ENCODE data around the gene FAM131C. TPM values are rescaled to one million over a fixed set of nuclear protein-coding genes. Genes with fewer than 3 reads are reported as not detected.

FAM131C gene
- total RNA-seq, 1 donor = not detected

- no peak for DNase-seq (ENCODE audit: low read depth in 2 of 3, low spot score in 2 of 3)
These were observed 55.1 kb downstream of the FAM131C start for GRCh38 chr1:16018308-16018707.

DNA sequence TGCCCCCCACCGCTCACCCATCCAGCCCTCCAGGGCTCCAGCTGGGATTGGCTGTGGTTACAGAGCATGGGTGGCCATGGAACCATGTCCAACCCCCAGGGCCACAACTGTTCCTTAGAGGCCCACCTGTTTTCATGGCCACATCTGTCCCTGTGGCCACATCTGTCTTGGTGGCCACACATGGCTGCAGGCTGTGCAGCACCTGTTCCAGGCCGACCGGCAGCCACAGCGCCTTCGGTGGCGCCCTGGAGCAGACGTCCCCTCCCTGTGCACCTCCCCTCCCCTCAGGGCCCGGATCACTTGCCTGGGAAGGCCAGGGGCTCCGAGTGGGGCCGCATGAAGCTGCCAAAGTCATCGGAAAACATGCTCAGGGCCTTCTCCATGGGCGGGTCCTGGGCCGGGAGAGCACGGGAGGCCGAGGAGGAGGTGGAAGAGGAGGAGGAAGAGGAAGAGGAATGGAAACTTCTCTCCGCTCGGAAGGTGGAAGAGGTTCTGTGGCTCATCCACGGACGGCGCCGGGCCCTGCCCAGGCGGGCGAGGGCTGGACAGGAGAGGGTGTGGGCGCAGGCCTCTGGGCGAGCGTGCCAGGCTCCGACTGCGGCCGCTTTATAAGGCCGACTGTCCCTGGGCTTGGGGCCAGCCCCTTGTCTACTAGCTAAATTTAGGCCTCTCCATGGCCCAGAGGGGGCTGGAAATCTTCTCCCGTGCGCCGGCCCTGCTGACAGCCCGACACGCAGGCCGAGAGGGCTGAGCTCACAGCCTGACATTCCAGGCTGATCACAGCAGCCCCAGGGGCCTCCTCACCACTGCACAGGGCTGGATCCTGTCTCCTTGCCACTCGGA is 55.8 kb downstream of the FAM131C start, which contains the start of gene HSPB7:
TSS of gene HSPB7 (minus strand) at position 583 of the 843 bp plus-strand sequence. CDS start at position 503, 80 bp downstream.
- no peak for DNase-seq (ENCODE audit: low read depth in 2 of 3, low spot score in 2 of 3)

- no peak for DNase-seq (ENCODE audit: low read depth in 2 of 3, low spot score in 2 of 3)
These were observed 56.4 kb downstream of the FAM131C start for GRCh38 chr1:16017076-16017460.

DNA sequence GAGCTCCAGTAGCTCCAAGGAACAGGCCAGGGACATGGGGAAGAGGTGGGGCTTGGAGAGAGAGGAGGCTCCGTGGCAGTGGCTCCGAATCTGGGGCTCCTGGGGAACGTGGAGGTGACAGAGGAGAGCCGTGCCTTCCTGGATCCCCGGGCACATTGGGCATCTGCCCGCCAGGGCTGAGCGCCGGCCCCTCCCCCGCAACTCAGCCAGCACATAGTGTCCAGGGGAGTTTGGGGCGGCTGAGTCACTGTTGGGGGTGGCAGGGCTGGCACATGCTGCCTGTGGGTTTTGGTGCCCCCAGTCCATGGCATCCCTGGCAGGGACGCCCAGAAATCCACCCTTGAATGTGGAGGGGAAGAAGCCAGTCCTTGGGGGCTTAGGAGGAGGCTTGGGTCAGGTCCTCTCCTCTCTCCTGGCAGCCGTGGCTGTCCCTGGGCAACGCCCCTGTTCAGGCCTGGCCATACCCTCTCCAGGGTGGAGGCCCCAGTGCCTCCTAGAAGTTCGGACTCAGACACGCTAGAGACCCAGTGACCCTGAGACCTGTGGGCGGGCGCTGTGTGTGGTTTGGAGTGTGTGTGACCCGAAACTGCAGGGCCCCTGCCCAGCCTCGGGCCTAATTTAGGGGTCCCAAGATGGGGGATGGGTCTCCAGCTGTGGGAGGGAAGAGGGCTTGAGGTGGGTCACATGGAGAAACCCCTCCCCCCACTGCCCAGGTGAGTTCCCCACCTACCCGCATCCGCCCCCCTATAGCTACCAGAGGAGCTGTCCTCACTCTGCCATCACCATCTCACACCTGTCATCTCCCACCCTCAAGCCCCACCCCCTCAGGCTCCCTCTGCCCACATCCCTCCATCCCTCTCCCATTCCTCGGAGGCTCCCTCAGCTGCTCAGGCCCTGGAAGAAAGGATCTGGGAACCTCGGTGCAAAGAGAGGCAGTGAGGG is 57.2 kb downstream of the FAM131C start:
- no peak for DNase-seq (ENCODE audit: low read depth in 2 of 3, low spot score in 2 of 3)

DNA sequence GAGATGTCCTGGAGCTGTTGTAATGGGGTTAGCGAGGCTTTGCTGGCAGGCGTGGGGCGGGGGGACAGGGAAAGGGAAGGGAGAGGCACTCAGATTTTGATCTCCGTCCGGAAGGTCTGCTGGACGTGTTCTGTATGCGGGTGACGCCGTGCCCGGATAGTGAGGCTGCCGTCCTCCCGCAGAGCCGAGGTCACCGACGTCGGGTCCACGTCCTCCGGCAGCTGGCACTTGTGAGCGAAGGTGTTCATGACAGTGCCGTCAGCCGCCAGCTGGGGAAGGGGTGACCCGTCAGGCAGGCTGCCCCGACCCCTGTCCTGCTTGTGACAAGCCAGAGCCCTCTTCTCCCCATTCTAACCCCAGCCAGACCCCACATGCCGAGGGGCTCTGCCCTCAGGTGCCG is 58.0 kb downstream of the FAM131C start:
- DNase-seq (ENCODE audit: low read depth in 2 of 3, low spot score in 2 of 3) = no peak

- peak in 1 of 3 donors; percentile 43 for DNase-seq (ENCODE audit: low read depth in 2 of 3, low spot score in 2 of 3)
These were observed 58.7 kb downstream of the FAM131C start for GRCh38 chr1:16014509-16015482.

GRCh38 chr1:16013908-16014258 is 59.6 kb downstream of the FAM131C start:
- DNase-seq (ENCODE audit: low read depth in 2 of 3, low spot score in 2 of 3) = no peak

DNA sequence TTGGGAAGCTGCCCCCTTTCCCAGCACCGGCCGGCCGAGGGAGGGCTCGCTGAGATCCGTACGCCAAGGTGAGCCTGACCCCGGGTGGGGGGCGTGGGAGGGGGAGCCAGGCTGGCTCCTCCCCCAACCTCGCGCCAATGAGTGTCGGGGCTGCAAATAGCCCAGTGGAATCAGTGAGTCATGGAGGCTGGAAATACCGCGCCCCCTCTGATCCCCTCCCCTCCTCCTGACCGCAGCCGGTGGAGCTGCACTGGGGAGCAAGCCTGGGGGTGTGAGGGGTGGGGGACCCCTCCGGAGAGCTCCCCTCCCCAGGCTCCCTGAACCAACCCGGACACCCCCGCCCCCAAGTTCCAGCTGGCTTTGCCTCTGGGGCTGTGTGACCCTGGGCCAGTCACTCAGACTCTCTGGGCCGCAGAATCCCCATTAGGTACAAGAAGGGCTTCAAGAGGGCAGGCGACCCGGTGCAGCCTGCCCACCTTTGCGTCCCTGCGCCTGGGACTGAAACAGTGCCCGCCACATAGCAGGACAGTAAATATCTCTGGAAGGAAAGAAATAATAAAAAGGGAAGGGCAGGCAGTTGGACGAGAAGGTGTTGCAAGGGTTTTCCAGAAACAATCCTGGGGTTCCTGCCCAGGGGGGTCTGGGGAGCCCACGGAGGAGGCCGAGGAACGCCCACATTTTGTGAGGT is 60.1 kb downstream of the FAM131C start:
- DNase-seq (ENCODE audit: low read depth in 2 of 3, low spot score in 2 of 3) = peak in 2 of 3 donors; percentile 87

GRCh38 chr1:16012590-16013219 is 60.7 kb downstream of the FAM131C start:
- peak in 2 of 3 donors; percentile 59 to 71 for DNase-seq (ENCODE audit: low read depth in 2 of 3, low spot score in 2 of 3)

DNA sequence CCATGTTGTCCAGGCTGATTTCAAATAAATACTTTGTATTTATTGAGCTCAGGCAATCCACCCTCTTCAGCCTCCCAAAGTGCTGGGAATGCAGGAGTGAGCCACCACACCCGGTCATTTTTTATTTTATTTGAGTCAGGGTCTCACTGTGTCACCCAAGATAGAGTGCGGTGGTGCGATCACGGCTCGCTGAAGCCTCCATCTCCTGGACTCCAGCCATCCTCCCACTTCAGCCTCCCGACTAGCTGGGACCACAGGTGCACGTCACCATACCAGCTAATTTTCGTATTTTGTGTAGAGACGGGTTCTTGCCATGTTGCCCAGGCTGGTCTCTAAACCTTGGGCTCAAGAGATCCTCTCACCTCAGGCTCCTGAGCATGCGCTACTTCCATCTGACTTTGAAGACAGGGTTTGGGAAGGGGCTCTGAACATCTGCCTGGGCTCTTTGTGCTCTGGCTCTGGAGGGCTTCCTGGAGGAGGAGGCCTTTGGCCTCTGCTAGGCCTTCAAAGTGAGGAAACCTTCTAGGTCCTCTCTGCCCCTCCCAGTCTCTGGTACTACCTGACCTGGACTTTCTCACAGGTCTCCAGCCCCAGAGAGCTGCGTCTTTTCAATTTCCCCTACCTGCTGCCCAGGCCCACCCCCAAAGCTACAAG is 61.4 kb downstream of the FAM131C start:
- no peak for DNase-seq (ENCODE audit: low read depth in 2 of 3, low spot score in 2 of 3)

DNA sequence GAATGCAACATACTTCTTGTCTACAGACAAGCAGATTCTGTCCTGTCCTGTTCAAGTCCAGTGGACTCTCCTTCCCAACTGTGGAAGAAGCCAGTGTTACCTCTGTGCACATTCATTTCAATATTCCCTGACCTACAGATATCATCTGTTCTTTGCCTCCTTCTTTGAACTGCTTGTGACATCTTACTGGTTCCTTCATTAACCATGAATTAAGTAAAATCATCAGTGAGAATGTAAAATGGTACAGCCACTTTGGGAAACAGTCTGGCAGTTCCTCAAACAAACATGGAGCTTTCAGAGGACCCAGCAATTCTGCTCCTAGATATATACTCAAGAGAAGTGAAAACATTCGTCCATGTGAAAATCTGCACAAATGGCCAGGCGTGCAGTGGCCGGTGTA is 62.6 kb downstream of the FAM131C start:
- no peak for DNase-seq (ENCODE audit: low read depth in 2 of 3, low spot score in 2 of 3)

GRCh38 chr1:16009678-16010077 is 63.8 kb downstream of the FAM131C start:
- no peak for DNase-seq (ENCODE audit: low read depth in 2 of 3, low spot score in 2 of 3)

DNA sequence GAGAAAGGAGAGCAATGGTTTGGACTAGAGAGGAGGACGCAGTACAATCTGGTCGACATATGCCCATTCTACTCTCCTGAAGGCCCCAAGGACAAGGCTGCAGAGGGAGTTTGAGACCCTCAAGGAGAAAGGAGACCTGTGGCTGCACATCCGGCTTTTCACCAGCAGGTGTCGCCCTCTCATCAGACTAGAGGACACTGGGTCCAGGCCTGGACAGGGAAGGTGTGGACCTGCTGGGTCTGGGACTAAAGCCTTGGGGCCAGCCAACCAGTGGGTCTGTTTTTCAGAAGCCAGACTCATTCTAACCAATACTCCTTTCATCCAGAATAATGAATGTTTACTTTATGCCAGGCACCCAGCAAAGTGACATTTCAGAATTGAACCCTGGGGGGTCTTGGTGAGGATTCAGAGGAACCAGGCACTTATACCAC is 64.4 kb downstream of the FAM131C start:
- DNase-seq (ENCODE audit: low read depth in 2 of 3, low spot score in 2 of 3) = peak; percentile 41 to 79 (median 66)

Other genes starting within 250 kb of the FAM131C start
- gene SPEN, start 225.9 kb downstream of the FAM131C start, total RNA-seq = 36.4 TPM
- 97.5 TPM for gene ZBTB17, start 97.5 kb downstream of the FAM131C start, total RNA-seq
- not detected for gene SRARP, start 69.4 kb downstream of the FAM131C start, total RNA-seq
- not detected for gene HSPB7, start 55.6 kb downstream of the FAM131C start, total RNA-seq
- not detected for gene CLCNKA, start 51.6 kb downstream of the FAM131C start, total RNA-seq
- 0.81 TPM for gene CLCNKB, start 29.9 kb downstream of the FAM131C start, total RNA-seq
- 0.54 TPM for gene EPHA2, start 82.4 kb upstream of the FAM131C start, total RNA-seq
- 9.2 TPM for gene ARHGEF19, start 139.0 kb upstream of the FAM131C start, total RNA-seq
- 20.7 TPM for gene CPLANE2, start 163.5 kb upstream of the FAM131C start, total RNA-seq

All from hematopoietic multipotent progenitor cell (in vitro differentiated cells).